ENCODE measurements around the gene KPNA1. TPM values are rescaled to one million over a fixed set of nuclear protein-coding genes. Genes with fewer than 3 reads are reported as not detected.
A peak's percentile ranks its signal among the peaks of the same experiment; 100 is the strongest.

The KPNA1 gene
- total RNA-seq, 1 experiment from 2014 or later = 58.8 TPM

- CTCF ChIA-PET = interaction anchor here (1.4 kb wide), 1 partner anchor 210 kb away, joined by 5 read pairs; no protein-coding TSS in a partner anchor
- Mint-ChIP-seq H3K27ac (peak overlapping the region; percentile 95), H3K4me1 (peaks cover 69% of the 10 kb centered on the region), H3K4me3 (peak overlapping the region; percentile 57), H3K27me3 (ENCODE audit: low read depth) (no peaks in the 10 kb centered on the region), H3K36me3 (peaks cover 9% of the 10 kb centered on the region), H3K9me3 (no peaks in the 10 kb centered on the region)
- DNase-seq (ENCODE audit: low spot score) (no peak), ATAC-seq (no peak)
- POLR2A ChIA-PET = no interaction called here
- no peak for TF ChIP-seq ESRRA (CRISPR knock-in tag; IDR thresholded peaks at IDR 0.05; ENCODE audit: borderline replicate concordance)
- TF ChIP-seq E2F4 (CRISPR knock-in tag; IDR thresholded peaks at IDR 0.05; ENCODE audit: borderline replicate concordance, low read depth) = no peak
- no peak for TF ChIP-seq RELA (CRISPR knock-in tag; IDR thresholded peaks at IDR 0.05; ENCODE audit: borderline replicate concordance)
- TF ChIP-seq ATF6 (CRISPR knock-in tag; IDR thresholded peaks at IDR 0.05) = no peak
- no peak for TF ChIP-seq NFATC4 (CRISPR knock-in tag; IDR thresholded peaks at IDR 0.05)
- no peak for TF ChIP-seq ZNF219 (CRISPR knock-in tag; IDR thresholded peaks at IDR 0.05; ENCODE audit: borderline replicate concordance)
- no peak for TF ChIP-seq CBFB (CRISPR knock-in tag; IDR thresholded peaks at IDR 0.05; ENCODE audit: low read depth)
- no peak for TF ChIP-seq ZNF317 (CRISPR knock-in tag; IDR thresholded peaks at IDR 0.05; ENCODE audit: borderline replicate concordance, low read depth)
Observed at GRCh38 chr3:122469659-122470058, 45.1 kb downstream of the KPNA1 start.

GRCh38 chr3:122468896-122469533 lies 45.7 kb downstream of the KPNA1 start:
- ChIA-PET POLR2A (no interaction called here), CTCF (interaction anchor here (0.7 to 1.4 kb wide), 2 partner anchors 12 to 211 kb away, joined by 3 to 5 read pairs; no protein-coding TSS in a partner anchor)
- Mint-ChIP-seq H3K4me3 (peak overlapping the region; percentile 57), H3K9me3 (no peaks in the 10 kb centered on the region), H3K4me1 (peaks cover 63% of the 10 kb centered on the region), H3K27ac (peak overlapping the region; percentile 95), H3K36me3 (peaks cover 9% of the 10 kb centered on the region), H3K27me3 (ENCODE audit: low read depth) (no peaks in the 10 kb centered on the region)
- ATAC-seq (peak; percentile 94), DNase-seq (ENCODE audit: low spot score) (no peak)
- no peak for TF ChIP-seq RORB (CRISPR knock-in tag; IDR thresholded peaks at IDR 0.05)
- TF ChIP-seq PRRX2 (CRISPR knock-in tag; IDR thresholded peaks at IDR 0.05) = no peak
- no peak for TF ChIP-seq TEAD1 (CRISPR knock-in tag; IDR thresholded peaks at IDR 0.05)
- TF ChIP-seq NR3C1 (CRISPR knock-in tag; conservative IDR thresholded peaks at IDR 0.05; ENCODE audit: low read depth) = no peak
- no peak for TF ChIP-seq NFE2L1 (CRISPR knock-in tag; IDR thresholded peaks at IDR 0.05)
- no peak for TF ChIP-seq ZNF219 (CRISPR knock-in tag; IDR thresholded peaks at IDR 0.05; ENCODE audit: borderline replicate concordance)
- no peak for TF ChIP-seq CDX4 (CRISPR knock-in tag; IDR thresholded peaks at IDR 0.05; ENCODE audit: borderline replicate concordance)
- TF ChIP-seq ELF4 (CRISPR knock-in tag; IDR thresholded peaks at IDR 0.05; ENCODE audit: low read depth) = no peak
- TF ChIP-seq ZNF263 (CRISPR knock-in tag; IDR thresholded peaks at IDR 0.05; ENCODE audit: low read depth) = no peak
- TF ChIP-seq AR (CRISPR knock-in tag; IDR thresholded peaks at IDR 0.05) = no peak
- no peak for TF ChIP-seq FOXJ3 (CRISPR knock-in tag; IDR thresholded peaks at IDR 0.05; ENCODE audit: borderline replicate concordance)
- no peak for TF ChIP-seq ZNF532 (CRISPR knock-in tag; IDR thresholded peaks at IDR 0.05; ENCODE audit: borderline replicate concordance)
- TF ChIP-seq STAT6 (CRISPR knock-in tag; conservative IDR thresholded peaks at IDR 0.05; ENCODE audit: low read depth) = no peak

Data from WTC11 (cell line).